ENCODE measurements around the gene MN1.

DNA sequence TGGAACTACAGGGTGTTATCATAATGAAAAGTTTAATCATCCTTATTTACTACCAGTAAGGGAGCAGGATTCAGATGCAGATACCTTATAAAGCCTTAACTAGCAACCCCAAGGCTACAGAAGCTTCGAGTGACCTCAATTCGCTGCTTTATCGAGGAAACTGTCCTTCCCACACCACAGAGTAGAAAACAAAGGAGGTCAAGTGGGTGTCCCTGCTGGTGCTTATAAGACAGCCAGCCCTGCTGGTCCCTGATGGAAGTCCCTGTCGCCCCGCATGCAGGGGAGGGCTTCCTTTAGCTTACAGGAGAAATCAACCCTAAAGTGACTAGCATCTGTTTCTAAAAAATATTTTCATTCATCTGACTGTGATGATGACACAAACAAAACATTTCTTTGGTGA is 7.3 kb downstream of the MN1 start:
- TF ChIP-seq POLR2A (IDR thresholded peaks at IDR 0.05) (no peak), POLR2AphosphoS5 (IDR thresholded peaks at IDR 0.05) (no peak)
- TF ChIP-seq, protein P1, sequence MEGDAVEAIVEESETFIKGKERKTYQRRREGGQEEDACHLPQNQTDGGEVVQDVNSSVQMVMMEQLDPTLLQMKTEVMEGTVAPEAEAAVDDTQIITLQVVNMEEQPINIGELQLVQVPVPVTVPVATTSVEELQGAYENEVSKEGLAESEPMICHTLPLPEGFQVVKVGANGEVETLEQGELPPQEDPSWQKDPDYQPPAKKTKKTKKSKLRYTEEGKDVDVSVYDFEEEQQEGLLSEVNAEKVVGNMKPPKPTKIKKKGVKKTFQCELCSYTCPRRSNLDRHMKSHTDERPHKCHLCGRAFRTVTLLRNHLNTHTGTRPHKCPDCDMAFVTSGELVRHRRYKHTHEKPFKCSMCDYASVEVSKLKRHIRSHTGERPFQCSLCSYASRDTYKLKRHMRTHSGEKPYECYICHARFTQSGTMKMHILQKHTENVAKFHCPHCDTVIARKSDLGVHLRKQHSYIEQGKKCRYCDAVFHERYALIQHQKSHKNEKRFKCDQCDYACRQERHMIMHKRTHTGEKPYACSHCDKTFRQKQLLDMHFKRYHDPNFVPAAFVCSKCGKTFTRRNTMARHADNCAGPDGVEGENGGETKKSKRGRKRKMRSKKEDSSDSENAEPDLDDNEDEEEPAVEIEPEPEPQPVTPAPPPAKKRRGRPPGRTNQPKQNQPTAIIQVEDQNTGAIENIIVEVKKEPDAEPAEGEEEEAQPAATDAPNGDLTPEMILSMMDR (IDR thresholded peaks at IDR 0.05), result no peak

Data from breast epithelium (tissue), 3 donors.